K562 (cell line): ENCODE results near the gene ZBTB38. TPM values are rescaled to one million over a fixed set of nuclear protein-coding genes. Genes with fewer than 3 reads are reported as not detected.
A peak's percentile ranks its signal among the peaks of the same experiment; 100 is the strongest.

Experiments
- BCL6 ChIP-seq: fragments of 250-450 bp; sonication (Bioruptor Pico); IDR thresholded peaks from 2 replicates; pipeline ENCODE4 v1.4.0; 2020
- BDP1 ChIP-seq: IDR thresholded peaks from 3 replicates; pipeline ENCODE4 v1.6.1; 2011; ENCODE audit not compliant: insufficient read length, insufficient read depth
- CCAR2 ChIP-seq: fragments of 200-400 bp; formaldehyde crosslinking; IDR thresholded peaks from 2 replicates; pipeline ENCODE4 v1.6.1; 2017; ENCODE audit warnings: mild to moderate bottlenecking, low read depth, low read length
- CEBPB ChIP-seq: fragments of 450-650 bp; IDR thresholded peaks from 2 replicates; pipeline ENCODE4 v1.6.1; 2016; ENCODE audit warnings: missing genetic modification characterization, missing compliant biosample characterization
- CTBP1 ChIP-seq: fragments of 450-650 bp; IDR thresholded peaks from 2 replicates; pipeline ENCODE4 v1.6.1; 2016; ENCODE audit warnings: borderline replicate concordance
- KLF16 ChIP-seq: IDR thresholded peaks from 2 replicates; pipeline ENCODE4 v1.6.1; 2016; ENCODE audit warnings: antibody characterized with exemption
- MGA ChIP-seq: fragments of 450-650 bp; IDR thresholded peaks from 2 replicates; pipeline ENCODE4 v1.6.1; 2016; ENCODE audit warnings: mild to moderate bottlenecking, moderate library complexity
- MIER1 ChIP-seq: fragments of 450-650 bp; IDR thresholded peaks from 2 replicates; pipeline ENCODE4 v1.6.1; 2016; ENCODE audit warnings: antibody characterized with exemption, mild to moderate bottlenecking, low read depth
- MYBL2 ChIP-seq, 2 experiments: fragments of 450-650 bp in 1 of 2; sonication (generic) in 1 of 2; formaldehyde crosslinking in 1 of 2; IDR thresholded peaks; 2 replicates each; pipeline versions ENCODE4 v1.6.1 to v1.8.1; 2017 to 2022; ENCODE audit warnings: borderline replicate concordance in 1 of 2, inconsistent platforms in 1 of 2, low read depth in 1 of 2, mild to moderate bottlenecking in 1 of 2, missing genetic modification reagents in 1 of 2, moderate library complexity in 1 of 2
- NBN ChIP-seq: fragments of 450-650 bp; IDR thresholded peaks from 2 replicates; pipeline ENCODE4 v1.6.1; 2016; ENCODE audit warnings: low read depth, mild to moderate bottlenecking
- SAFB2 ChIP-seq: fragments of 200-400 bp; formaldehyde crosslinking; IDR thresholded peaks from 2 replicates; pipeline ENCODE4 v1.6.1; 2018; ENCODE audit warnings: borderline replicate concordance, low read length, low read depth, moderate library complexity; ENCODE audit not compliant: severe bottlenecking
- SETDB1 ChIP-seq: IDR thresholded peaks from one replicate; pipeline ENCODE4 v1.6.1; 2012; ENCODE audit warnings: low read length, control low read depth, inconsistent platforms
- ZNF445 ChIP-seq: fragments of 250-450 bp; sonication (Bioruptor Pico); IDR thresholded peaks from 2 replicates; pipeline ENCODE4 v1.4.0; 2020; ENCODE audit warnings: low read depth, mild to moderate bottlenecking, moderate library complexity
- ZNF589 ChIP-seq: fragments of 200-800 bp; sonication (Bioruptor generic); IDR thresholded peaks from 2 replicates; pipeline ENCODE4 v1.6.1; 2016; ENCODE audit warnings: low read depth, missing genetic modification characterization, missing compliant biosample characterization
- polyA plus RNA-seq, 8 experiments: library from polyadenylated mRNA; depleted of rRNA in 4 of 8; stranded (reverse) in 5 of 8; unstranded in 3 of 8; fragments of >200 nt; fragmentation: Nextera tagmentation in 2 of 8; fragmentation: Illumina TruSeq in 1 of 8; extraction: Ambion mirVana in 2 of 8; extraction: Trizol in 1 of 8; gene quantifications; 2 replicates each; pipeline versions ENCODE4 v1.2.1 to v1.2.3, GENCODE V29; 2011 to 2014; ENCODE audit warnings: inconsistent platforms in 1 of 8, missing spikeins in 1 of 8
- total RNA-seq, 7 experiments: library from RNA; depleted of rRNA in 6 of 7; stranded (reverse); fragments of >200 nt in 6 of 7; fragmentation: Illumina TruSeq in 2 of 7; extraction: Trizol in 2 of 7; gene quantifications; 2 replicates each; pipeline versions ENCODE4 v1.2.1 to v1.2.3, GENCODE V29; 2011 to 2021; ENCODE audit warnings: low replicate concordance in 1 of 7
- TF ChIP-seq, protein P1 (sequence below): fragments of 450-650 bp; formaldehyde crosslinking; conservative IDR thresholded peaks from 2 replicates; pipeline ENCODE4 v1.4.0; 2022; ENCODE audit warnings: mild to moderate bottlenecking, missing genetic modification characterization

ZBTB38 gene
- total and polyA plus RNA-seq, 9 of the 15 experiments (the other 6 are each of a cell fraction or from before 2014, with no cell fraction given), result 12.1 to 39.4 (median 22.9) TPM

GRCh38 chr3:141386611-141387111, 18.4 kb downstream of the ZBTB38 start (continued):
- TF ChIP-seq MGA (peak; percentile 78), MIER1 (no peak), CEBPB (peak; percentile 83), SETDB1 (no peak), BCL6 (no peak), ZNF445 (CRISPR knock-in tag) (no peak), SAFB2 (no peak), ZNF589 (peak; percentile 80; the same call in 1 of the 2 replicates), MYBL2 (IDR thresholded peaks at IDR 0.05; ENCODE audit: low read depth) (no peak), MYBL2 (CRISPR knock-in tag; IDR thresholded peaks at IDR 0.05; ENCODE audit: borderline replicate concordance) (no peak), KLF16 (no peak), BDP1 (no peak), NBN (peak; percentile 65; the same call in 1 of the 2 replicates), CTBP1 (peak; percentile 81), CCAR2 (no peak)
- TF ChIP-seq, protein P1, sequence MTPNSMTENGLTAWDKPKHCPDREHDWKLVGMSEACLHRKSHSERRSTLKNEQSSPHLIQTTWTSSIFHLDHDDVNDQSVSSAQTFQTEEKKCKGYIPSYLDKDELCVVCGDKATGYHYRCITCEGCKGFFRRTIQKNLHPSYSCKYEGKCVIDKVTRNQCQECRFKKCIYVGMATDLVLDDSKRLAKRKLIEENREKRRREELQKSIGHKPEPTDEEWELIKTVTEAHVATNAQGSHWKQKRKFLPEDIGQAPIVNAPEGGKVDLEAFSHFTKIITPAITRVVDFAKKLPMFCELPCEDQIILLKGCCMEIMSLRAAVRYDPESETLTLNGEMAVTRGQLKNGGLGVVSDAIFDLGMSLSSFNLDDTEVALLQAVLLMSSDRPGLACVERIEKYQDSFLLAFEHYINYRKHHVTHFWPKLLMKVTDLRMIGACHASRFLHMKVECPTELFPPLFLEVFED (CRISPR knock-in tag), result no peak
